ENCODE results near the gene RNF145.
"Not testable (repeated sequence)": the region's sequence is repeated elsewhere in the genome, so short reads cannot be mapped to it uniquely, and the experiment has no call there.

The RNF145 gene

DNA sequence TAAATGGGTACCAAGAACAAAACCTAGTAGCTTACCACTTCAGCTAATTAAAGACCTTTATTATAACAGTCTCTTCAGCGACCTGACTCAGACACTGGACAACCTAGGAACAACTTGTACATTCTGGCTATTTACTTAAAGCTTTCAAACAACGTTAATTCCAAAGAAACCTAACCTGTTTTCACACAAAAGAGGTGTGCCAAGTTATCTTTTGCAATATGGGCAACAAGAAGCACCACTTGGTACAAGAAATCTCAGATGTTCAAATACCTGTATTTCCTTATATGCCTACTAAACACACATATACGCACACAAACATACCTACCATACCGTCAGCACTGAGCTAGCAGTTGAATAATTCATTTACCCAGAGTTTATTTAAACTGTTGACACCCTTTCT, 23.0 kb downstream of the RNF145 start:
- DNase-seq = no peak

DNA sequence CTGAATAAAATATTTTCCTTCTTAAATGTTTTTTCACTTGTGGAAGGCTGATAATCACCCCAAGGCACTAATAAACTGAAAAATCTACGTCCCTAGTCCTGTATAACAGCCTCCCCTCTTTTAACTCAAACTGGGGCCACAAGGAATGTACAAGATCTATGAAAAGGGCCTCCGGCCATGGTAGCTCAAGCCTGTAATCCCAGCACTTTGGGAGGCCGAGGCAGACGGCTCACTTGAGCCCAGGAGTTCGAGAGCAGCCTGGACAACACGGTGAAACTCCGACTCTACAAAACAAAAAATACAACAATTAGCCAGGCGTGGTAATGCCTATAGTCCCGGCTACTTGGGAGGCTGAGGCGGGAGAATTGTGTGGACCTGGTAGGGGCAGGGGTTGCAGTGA, 23.6 kb downstream of the RNF145 start:
- no peak for DNase-seq

DNA sequence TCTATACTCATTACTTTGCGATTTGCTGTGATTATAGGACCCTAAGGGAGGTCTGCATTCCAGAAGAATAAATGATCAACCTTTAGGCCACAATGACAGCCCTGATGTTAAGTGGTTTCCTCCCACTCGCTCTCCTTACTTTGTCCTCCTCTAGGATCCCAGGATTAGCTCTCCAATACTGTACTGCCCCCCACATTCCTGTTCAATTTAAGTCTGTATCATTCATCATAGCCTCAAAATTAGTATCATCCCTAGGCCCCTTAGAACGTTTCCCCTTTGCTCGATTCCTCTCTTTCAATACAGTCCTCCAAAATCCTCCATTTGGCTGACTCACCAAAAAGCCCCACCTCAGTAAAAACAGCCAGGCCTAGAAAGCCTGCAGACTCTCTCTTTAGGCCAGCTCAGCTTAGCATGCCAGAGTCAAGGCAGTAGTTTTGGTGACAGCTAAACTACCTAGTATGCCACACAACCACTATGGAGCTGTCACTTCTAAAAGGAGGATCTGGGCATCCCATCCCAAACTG, 24.4 kb downstream of the RNF145 start:
- DNase-seq = no peak

DNA sequence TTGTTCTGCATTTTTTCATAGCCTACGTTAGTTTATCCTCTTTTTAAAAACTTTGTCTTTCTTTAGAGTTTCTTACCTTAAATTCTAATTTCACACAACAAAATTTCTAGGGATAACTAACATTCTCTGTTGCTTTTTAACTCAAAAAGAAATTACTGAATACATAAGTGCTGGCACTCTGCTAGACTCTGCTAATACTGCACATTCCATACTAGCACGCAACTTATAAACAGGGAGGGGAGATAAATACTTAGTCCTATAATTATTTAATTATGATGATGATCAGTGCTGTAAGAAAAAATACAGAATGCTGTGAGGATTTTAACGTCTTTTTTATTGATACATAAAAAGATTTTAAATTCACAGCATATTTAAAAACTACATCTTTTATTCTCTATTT, 25.1 kb downstream of the RNF145 start:
- no peak for DNase-seq

DNA sequence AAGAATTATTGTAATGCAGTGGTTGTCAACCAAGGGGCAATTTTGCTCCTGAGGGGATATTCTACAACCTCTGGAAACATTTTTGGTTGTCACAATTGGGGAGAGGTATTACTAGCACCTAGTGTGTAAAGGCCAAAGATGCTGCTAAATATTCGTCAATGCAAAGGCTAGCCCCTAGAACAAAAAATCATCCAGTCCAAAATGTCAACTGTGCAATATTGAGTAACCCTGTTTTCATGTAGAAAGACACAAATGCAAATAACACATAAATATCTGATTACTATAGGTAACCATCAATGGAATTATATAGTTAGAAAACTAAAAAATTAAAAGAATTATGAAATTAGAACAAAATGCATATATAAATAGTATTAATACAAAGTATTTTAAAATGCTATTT, 26.1 kb downstream of the RNF145 start:
- DNase-seq = no peak

DNA sequence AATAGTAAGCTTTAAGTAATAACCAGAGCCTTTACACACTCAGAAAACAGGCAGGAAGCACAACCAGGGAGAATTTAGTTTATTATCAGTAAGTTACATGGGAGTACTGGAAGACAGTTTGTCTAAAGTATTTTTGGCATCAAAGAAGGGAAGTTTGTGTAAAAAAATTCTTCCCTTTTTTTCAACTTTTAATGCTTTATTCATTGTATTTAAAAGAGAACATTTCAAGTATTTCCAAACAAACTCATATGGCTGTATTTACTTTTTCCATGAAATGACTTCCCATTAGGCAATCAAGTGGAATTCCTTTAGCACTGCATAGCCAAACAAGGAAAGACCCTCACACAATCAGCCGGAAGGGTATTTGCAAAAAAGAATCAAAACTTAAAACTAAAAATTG, 26.7 kb downstream of the RNF145 start:
- DNase-seq = no peak

DNA sequence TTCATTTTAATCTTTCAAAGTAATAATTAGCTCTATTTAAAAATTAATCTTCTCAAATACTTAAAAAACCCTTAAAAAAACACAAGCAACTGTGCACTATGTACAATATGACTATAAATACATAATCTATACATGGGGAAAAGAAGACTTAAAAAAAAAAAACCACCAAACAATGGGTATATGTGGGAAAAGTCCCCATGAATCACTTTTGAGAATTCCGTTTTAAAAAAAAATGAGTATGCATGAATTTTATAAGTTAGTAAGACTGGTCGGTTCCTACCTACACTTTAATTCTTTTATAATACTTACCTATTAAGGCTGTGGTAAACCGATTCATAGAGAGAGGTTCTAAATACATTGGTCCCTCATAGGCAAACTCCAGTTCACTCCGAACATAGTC, 27.7 kb downstream of the RNF145 start:
- no peak for DNase-seq

DNA sequence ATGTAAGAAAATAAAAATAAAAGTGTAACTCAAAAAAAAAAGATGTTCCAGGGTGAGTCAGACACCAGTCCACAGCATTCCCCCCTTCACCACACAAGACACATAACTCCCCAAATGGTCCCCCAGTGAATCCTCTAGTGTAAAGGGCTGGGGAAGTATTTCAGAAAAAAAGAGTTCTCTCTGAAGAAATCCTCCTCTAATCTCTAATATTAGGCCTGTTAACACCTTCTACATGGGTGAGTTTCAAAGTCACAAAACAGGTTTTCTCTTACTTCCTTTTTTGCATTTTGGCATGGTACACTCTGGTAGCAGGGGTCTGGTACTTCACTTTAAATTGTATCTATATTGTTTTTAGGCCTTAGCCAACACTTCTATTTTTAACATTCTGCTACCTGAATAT, 28.2 kb downstream of the RNF145 start:
- no peak for DNase-seq

DNA sequence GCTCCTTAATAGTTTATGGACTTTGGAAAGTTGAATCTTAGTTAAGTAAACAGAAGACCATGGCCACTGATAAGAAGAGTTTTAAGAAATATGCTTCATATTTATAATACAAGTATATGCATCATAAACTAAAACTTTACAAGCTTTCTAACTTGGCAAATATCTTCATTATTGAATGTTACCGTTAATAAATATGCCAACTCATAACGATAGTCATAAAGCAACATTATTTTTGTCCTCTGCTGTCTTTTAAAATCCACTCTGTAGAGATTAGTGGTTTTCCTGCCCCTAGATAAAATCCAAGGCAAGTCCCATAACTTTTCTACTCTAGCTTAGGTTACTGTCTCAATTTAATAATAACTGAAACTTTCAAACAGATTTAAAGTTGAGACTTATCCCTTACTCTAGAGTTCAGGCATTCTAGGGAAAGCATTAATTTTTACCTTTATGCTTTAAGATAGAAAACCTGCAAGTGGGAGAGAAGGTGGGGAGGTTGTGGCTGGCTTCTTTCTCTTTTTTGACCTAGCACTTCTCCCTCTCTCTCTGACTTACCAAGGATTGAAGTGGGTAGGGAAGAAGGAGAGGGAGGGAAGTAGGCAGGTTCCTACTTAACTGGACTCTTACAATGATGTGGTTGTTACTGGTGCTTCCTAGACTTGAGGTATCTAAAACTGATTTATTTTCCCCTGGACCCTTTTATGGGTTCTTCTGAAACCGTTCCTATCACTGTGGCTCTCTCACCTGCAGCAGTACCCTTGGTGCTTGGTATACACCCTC, 29.6 kb downstream of the RNF145 start:
- no peak for DNase-seq

DNA sequence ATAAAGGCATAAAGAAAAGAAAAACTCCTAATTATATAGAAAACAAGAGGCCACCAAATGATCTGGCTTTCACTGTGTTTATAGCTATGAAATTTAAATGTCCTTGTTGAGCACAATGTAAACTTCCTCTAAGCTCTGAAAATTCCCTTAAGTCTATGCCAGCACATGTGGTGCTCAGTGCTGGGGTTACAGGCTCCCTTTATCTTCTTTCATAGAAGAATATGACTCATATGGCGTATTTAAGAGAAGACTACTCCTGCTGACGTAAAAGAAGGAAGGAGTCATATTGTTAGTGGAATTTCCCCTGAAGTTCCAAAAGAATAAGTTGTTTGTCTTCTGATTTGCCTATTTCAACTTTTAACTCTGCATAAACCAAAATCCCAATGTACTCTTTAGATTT, 30.4 kb downstream of the RNF145 start:
- DNase-seq = peak; percentile 23 to 50

DNA sequence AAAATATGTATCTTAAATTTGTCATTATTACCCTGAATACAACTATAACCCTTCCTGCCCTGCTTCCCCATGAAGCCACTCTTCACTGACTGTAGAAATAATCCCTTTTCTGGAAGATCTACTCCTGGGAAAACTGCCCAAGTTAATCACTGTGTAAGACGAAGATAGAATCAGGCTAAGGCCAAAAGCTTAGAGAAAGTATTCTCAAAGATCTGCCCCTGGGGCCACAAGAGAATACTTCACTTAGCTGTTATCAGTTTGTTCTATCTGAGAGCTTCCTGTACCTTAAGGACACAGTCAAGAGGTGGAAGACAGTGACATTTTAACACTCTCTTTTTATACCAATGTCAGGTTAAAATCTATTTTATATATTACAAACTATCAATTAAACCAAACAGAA, 33.8 kb downstream of the RNF145 start:
- DNase-seq = peak in 1 of 2 donors; percentile 48

DNA sequence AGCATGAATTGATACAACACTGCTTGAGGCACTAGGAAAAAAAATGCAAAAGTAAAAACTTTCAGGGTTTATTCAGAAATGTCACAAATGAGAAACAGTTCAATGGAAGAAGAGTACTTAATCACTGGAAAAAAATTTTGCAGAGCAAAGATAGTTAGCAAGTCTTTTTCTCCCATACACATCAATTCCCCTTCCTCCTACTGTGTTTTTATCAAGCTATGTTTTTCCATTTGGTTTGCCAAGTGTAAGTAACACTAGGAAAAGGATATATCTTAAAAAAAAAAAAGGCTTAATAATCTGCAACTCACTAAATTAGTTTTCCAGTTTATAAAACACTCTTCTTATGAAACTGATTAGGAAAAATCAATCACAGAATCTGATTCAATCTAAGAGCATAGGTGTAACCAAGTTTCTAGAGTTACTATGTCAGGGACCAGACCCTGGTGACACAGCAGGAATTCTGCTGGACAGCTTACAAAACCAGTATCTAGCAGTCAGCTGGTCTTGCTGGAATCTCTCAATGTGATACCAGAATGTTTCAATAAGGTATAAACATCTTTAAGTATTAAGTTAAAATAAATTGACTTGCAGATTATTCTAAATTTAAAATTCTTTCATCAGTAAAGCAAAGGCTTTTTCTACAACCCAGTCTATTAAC, 34.7 kb downstream of the RNF145 start:
- no peak for DNase-seq

DNA sequence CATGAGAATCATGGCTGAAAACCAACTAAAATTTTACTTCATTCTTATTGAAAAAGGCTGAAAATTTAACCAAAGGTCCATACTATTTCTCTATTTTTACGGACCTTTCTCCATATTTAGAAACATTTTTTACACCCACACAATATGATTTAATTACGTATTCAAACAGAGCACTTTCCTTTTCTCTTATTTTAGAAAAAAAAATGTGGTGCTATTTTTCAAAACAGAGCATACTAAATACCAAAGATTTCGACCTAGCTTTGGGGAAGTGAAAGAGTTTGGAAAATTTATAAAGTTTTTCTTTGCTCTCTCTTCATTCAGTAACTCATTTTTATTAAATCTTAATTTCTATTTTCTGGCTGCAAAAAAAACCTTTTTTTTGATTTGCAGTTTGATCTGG, 38.1 kb downstream of the RNF145 start:
- DNase-seq = no peak

DNA sequence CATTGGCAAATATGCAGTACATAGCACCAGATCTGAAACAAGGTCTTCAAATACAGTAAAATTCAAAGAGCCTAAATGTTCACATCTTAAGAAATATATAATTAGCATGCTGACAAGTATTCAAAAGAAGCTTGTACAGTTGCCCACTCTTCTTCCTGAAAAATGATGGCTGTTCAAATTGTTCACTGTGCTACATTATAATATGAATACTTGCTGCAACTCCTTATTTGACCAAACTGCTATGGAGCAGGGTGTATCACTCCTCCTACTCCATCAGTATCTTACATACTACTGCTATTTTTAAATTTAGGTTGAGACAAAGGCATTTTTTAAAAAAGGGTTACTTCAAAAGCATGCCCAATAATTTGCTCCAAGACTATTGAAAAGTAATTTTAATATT, 39.3 kb downstream of the RNF145 start:
- DNase-seq = no peak

DNA sequence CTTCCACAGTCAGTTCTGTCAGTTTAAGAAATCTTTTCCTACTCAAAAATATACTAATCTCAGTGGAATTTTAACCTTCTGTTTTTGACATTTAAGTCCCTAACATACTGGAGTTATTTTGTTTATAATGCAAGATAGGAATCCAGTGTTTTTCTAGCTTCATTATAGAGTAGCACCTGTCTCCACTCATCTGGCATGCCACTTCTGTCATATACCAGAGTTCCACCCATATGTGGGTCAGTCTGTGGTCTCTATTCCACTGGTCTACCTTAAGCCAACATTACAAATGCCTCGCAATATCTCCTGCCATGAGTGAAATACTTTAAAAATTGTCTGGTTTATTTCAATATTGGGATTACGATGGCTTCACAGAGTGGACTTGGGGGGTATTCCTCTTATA, 42.9 kb downstream of the RNF145 start:
- no peak for DNase-seq

DNA sequence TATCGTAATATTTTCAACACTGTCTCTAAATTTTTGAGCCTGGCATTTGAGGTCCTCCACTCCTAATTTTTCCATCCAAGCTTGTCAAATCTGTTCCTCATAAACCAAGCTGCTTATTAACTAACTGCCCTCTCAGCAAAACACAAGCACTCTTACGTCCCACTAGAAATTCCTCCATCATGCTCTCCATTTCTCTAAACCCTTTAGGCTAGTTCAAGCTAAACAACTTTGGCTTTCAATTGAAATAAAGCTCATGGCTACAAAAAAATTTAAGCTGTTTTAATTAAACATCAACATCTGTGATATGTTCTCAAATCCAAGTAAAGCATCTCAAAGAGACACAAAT, 45.7 kb downstream of the RNF145 start:
- no peak for DNase-seq

DNA sequence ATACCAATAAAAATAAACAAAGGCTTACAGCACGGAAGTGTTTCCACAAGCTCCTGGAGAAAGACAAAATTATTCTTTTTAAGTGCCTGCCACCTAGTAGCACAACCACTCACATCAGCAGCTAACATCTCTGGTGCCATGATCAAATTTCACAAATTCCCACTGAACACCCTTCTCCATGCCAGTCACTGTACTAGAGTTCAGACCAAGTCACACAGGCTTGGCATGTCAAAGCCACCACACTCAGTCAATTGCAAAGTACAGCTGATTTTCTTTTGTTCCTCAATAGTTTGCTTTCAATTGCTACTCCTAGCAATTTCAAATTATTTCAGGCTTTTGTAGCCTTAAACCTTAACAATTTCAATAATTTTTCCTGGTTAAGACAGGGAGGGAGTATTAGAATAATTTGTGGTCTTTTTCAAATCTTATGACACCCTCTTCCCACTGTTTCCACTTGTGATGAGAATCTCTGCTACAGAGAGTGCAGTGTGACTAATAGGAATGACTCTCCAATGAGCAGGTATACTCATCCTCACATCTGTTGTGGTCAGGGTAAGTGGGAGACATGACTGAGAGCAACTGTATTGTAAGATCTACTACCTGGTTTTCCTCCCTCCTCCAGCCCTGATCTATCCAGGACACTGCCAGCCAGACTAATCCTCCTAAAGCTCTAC, 46.2 kb downstream of the RNF145 start:
- DNase-seq = no peak

DNA sequence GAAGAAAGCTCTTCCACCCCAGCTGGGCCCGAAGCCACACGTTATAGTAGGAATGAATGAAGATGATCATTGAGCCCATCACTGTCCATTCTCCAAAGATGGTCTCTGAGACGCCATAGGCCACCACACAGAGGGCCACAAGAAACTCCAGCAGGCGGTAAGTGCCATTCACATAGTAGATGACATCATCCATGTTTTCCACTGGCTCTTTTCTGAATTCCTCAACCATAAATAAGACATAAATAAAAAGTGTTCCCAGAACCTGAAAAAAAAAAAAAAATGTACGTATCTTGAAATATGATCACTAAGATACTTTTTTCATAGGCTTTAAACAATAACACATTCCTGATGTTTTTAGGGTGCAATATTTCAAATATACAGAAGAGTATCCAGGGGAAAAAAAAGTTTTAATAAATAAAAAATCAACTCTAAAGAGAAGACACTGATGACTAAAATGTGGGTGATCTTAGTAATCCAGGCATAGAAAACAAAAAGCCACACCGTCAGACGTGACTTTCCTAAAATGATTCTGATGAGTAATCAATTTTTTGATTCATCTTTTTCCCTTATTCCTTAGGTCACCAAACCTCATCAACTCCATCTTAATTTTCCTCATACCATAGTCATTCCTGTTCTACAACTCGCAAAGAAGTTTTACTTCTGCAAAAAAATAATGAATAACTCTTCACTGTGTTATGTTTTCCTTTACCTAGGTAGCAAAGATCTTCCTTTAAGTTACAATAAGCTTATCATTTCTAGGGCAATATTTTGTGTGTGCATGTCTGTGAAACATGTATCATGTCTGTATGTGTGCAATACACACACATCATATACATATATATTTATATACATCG, 47.8 kb downstream of the RNF145 start:
- no peak for DNase-seq

DNA sequence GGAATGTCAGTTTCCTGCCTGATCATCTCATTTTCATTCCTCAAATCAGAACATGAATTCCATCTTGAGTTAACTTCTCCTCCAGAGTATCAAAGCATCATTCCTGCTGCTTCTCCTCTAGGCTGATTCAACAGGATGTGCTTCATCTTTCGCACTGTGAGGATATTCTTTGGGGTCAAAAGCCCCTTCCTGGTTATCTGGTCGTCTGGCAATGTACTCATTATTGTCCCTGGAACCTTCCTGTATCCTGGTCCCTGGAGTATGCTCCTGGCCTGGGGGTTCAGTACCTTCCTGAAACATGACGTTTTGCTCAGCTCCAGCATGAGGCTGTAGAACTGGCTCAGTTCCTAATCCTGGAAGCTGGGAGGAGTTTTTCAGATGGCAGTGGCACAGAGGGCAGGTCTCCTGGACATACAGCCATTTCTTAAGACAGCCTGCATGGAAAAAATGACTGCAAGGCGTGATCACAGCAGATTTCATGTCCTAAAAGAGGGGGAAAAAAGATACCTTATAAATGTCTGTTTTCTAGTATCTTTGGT, 50.7 kb downstream of the RNF145 start:
- DNase-seq = not testable (repeated sequence)

DNA sequence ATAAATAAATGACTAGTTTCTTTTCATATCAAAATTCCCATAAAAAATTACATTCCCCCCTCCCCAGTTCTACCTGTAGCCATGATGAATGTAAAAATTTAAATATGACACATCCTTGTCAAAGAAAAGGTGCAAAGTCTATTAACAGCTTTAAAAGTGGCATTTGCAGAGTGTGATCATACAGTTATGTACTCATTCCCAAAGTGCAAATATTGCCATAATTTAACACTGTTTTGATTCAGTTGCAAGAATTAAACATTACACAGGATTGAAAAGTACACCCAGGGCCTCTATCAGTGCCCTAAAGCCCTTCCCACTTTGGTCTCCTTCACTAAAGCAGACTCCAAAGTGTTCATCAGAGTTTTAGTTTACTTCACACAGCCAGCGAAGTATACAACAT, 51.8 kb downstream of the RNF145 start:
- no peak for DNase-seq

DNA sequence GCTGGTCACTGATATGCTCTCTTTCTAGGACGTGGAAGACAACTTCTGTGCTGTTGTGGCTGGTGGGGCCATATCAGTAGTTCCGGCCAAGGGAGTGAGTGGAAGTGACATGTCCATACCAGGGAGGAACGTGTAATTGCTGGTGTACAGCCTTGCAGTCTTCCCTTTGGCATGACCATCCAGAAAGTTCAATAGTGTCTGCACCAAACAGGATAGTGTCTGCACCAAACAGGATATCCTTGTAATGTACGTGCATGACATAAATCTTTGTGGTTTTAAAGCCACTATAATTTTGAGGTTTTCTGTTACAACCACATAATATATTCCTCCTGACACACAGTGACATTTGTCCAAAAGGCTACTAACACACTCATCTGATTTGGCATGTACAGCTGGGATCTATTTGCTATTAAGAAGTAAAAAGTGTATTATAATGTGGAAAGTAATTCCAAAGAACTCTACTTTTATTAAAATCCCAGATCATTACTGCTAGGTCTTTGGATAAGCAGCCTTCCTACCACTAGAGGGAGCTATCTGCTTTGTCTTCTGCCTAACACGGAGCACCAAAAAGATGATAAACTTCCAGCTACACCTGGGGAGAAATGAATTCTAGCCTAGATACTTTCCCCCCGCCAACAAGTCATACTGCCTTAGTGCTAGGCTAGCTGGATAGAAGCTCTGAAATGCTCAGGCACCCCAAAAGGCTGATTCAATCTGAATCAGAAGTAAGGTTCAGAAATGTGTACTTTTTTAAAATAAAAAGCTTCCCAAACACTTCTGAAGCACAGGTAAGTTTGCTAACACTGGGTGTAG, 52.7 kb downstream of the RNF145 start:
- DNase-seq = peak; percentile 30 to 80

DNA sequence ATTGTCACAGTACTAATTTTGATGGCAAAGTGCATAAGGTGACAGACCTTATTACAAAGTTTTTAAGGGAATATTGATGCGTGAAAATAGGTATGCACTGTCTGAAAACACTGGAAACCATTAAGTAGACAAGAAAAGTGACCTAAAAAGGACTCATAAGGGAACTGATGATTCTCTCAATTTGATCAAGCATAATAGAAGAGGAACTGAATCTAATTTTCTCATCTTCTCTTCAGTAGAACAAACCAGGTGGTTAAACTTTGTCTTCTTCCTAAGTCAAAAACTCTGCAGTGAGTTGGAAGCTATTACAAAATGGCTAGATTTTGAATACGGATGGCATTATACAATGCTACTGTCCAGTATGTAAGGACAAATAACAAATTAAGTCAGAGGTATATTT, 53.4 kb downstream of the RNF145 start:
- DNase-seq = no peak

Data from CD4-positive, alpha-beta T cell treated with Interleukin-4 for 1 hour (primary cell).